Trophoblast cell (in vitro differentiated cells and primary cell): ENCODE data around the gene HCRTR1.
A peak's percentile ranks its signal among the peaks of the same experiment; 100 is the strongest.

ENCODE experiments used
- DNase-seq, 2 donors: peaks; one replicate each; pipeline ENCODE4 v3.0.0-alpha.2; 2016
- H2AFZ ChIP-seq: 2 replicates; pipeline ENCODE4 v1.6.1; 2013; ENCODE audit warnings: low read length, moderate library complexity, mild to moderate bottlenecking; ENCODE audit not compliant: insufficient read depth, poor library complexity
- H2AK5ac ChIP-seq: 2 replicates; pipeline ENCODE4 v1.6.1; 2013; ENCODE audit warnings: mild to moderate bottlenecking, low read length
- H2BK120ac ChIP-seq: 2 replicates; pipeline ENCODE4 v1.6.1; 2013; ENCODE audit warnings: low read length, mild to moderate bottlenecking, moderate library complexity; ENCODE audit not compliant: insufficient read depth, poor library complexity
- H2BK12ac ChIP-seq: 2 replicates; pipeline ENCODE4 v1.6.1; 2013; ENCODE audit warnings: mild to moderate bottlenecking, low read length, moderate library complexity
- H2BK5ac ChIP-seq: 2 replicates; pipeline ENCODE4 v1.6.1; 2013; ENCODE audit warnings: low read length, low read depth, moderate library complexity, mild to moderate bottlenecking; ENCODE audit not compliant: poor library complexity
- H3K14ac ChIP-seq: 2 replicates; pipeline ENCODE4 v1.6.1; 2013; ENCODE audit warnings: mild to moderate bottlenecking, low read length
- H3K18ac ChIP-seq: 2 replicates; pipeline ENCODE4 v1.6.1; 2013; ENCODE audit warnings: mild to moderate bottlenecking, low read length
- H3K23ac ChIP-seq: 2 replicates; pipeline ENCODE4 v1.6.1; 2013; ENCODE audit warnings: low read length
- H3K27ac ChIP-seq: 2 replicates; pipeline ENCODE4 v1.5.1; 2013; ENCODE audit warnings: low read depth, mild to moderate bottlenecking, inconsistent platforms, low read length, moderate library complexity
- H3K27me3 ChIP-seq: 2 replicates; pipeline ENCODE4 v1.6.1; 2013; ENCODE audit warnings: inconsistent platforms, mild to moderate bottlenecking, low read length, moderate library complexity; ENCODE audit not compliant: insufficient read depth
- H3K36me3 ChIP-seq, 2 experiments: 1 replicate in 1 of 2; 2 replicates in 1 of 2; pipeline ENCODE4 v1.6.1; 2013; ENCODE audit warnings: low read length in 2 of 2, mild to moderate bottlenecking in 2 of 2, moderate library complexity in 1 of 2; ENCODE audit not compliant: insufficient read depth in 2 of 2, control insufficient read depth in 1 of 2
- H3K4ac ChIP-seq: 2 replicates; pipeline ENCODE4 v1.6.1; 2013; ENCODE audit warnings: low read depth, mild to moderate bottlenecking, low read length, moderate library complexity
- H3K4me1 ChIP-seq, 2 experiments: 1 replicate in 1 of 2; 2 replicates in 1 of 2; pipeline ENCODE4 v1.6.1; 2013; ENCODE audit warnings: low read length in 2 of 2, mild to moderate bottlenecking in 2 of 2, moderate library complexity in 1 of 2; ENCODE audit not compliant: insufficient read depth in 2 of 2, control insufficient read depth in 1 of 2
- H3K4me2 ChIP-seq: 2 replicates; pipeline ENCODE4 v1.6.1; 2013; ENCODE audit warnings: inconsistent platforms, mild to moderate bottlenecking, low read length, moderate library complexity
- H3K4me3 ChIP-seq: 2 replicates; pipeline ENCODE4 v1.5.1; 2013; ENCODE audit warnings: mild to moderate bottlenecking, low read depth, low read length, inconsistent platforms
- H3K79me1 ChIP-seq: one replicate; pipeline ENCODE4 v1.6.1; 2013; ENCODE audit warnings: low read length
- H3K79me2 ChIP-seq: 2 replicates; pipeline ENCODE4 v1.6.1; 2013; ENCODE audit warnings: low read length, mild to moderate bottlenecking; ENCODE audit not compliant: control insufficient read depth, insufficient read depth, poor library complexity
- H3K9ac ChIP-seq: 2 replicates; pipeline ENCODE4 v1.6.1; 2013; ENCODE audit warnings: mild to moderate bottlenecking, low read length
- H3K9me3 ChIP-seq: 2 replicates; pipeline ENCODE4 v1.6.1; 2013; ENCODE audit warnings: low read depth, mild to moderate bottlenecking, control low read depth, inconsistent platforms, low read length; ENCODE audit not compliant: insufficient read depth
- H4K12ac ChIP-seq: 2 replicates; pipeline ENCODE4 v1.6.1; 2013; ENCODE audit warnings: low read depth, mild to moderate bottlenecking, low read length, moderate library complexity
- H4K8ac ChIP-seq: 2 replicates; pipeline ENCODE4 v1.6.1; 2013; ENCODE audit warnings: low read depth, mild to moderate bottlenecking, low read length, moderate library complexity
- H4K91ac ChIP-seq: one replicate; pipeline ENCODE4 v1.6.1; 2013; ENCODE audit warnings: low read depth, mild to moderate bottlenecking, low read length, moderate library complexity
- WGBS: extraction: QIAGEN DNeasy Blood & Tissue Kit; methylation state at CpG from one replicate; pipeline ENCODE4 v1.1.7; 2013; ENCODE audit warnings: missing lambda C conversion rate; ENCODE audit not compliant: insufficient read length, insufficient coverage; ENCODE audit errors: extremely low coverage; 5-methylcytosine and 5-hydroxymethylcytosine counted together

Gene HCRTR1

DNA sequence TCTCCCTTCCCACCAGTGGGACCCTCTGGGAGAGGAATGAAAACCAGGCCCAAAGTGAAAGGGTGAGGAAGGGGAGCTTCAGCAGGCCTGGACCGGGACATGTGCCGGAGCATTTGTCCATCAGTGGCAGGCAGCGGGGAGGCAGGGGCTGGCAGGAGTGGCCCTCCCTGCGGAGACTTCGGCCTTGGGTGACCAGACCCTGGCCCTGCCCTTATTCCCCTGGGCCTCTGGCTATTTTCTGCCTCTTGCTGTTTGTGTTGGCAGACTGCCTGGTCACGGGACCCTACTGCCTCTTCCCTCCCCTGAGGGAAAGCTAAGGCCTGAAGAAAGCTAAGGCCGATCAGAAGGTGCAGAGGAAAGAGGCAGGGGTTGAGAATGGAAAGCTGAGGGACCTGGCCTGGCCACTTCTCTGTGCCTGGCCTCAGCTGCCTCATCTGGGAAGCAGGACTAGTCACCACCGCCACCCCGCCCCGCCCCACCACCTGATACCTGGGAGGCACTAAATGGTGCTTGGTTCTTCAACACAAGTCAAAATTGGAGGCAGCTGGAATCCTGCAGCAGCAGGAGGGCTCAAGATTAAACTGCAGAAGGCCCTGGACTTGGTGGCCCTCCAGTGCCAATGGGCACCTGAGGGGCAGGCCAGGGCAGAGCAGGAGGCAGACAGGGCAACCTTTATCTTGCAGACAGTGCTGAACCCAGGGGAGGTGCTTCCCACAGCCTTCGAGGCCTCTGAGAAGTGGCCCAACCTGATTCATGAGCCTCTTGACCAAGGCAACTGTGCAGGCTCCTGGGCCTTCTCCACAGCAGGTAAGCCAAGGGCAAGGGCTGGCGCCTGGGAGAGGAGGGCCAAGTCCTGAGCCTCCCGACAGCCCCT lies 33.3 kb upstream of the HCRTR1 start:
- H3K23ac ChIP-seq: no peak overlapping the region
- H2AFZ ChIP-seq: no peak overlapping the region
- no peak overlapping the region for H3K4me3 ChIP-seq
- H4K12ac ChIP-seq: no peak overlapping the region
- H2BK5ac ChIP-seq: no peak overlapping the region
- peak overlapping the region; percentile 7 for H4K91ac ChIP-seq
- peaks cover 64 to 74% of the 10 kb centered on the region in 2 experiments for H3K36me3 ChIP-seq
- H3K79me2 ChIP-seq: peaks cover 14% of the 10 kb centered on the region
- no peak overlapping the region for H2AK5ac ChIP-seq
- peaks cover 41% of the 10 kb centered on the region for H3K79me1 ChIP-seq
- peaks cover 42 to 56% of the 10 kb centered on the region in 2 experiments for H3K4me1 ChIP-seq
- H4K8ac ChIP-seq: no peak overlapping the region
- no peak overlapping the region for H3K9ac ChIP-seq
- peak overlapping the region; percentile 13 for H3K27ac ChIP-seq
- H3K9me3 ChIP-seq: peaks cover 2% of the 10 kb centered on the region
- H3K14ac ChIP-seq: no peak overlapping the region
- no CpG with 5 or more reads among the region's 13 CpGs for WGBS
- H3K18ac ChIP-seq: peak overlapping the region; percentile 18
- no peak overlapping the region for H2BK120ac ChIP-seq
- no peak overlapping the region for H2BK12ac ChIP-seq
- H3K4me2 ChIP-seq: no peak overlapping the region
- DNase-seq: no peak
- H3K4ac ChIP-seq: no peak overlapping the region
- no peaks in the 10 kb centered on the region for H3K27me3 ChIP-seq

DNA sequence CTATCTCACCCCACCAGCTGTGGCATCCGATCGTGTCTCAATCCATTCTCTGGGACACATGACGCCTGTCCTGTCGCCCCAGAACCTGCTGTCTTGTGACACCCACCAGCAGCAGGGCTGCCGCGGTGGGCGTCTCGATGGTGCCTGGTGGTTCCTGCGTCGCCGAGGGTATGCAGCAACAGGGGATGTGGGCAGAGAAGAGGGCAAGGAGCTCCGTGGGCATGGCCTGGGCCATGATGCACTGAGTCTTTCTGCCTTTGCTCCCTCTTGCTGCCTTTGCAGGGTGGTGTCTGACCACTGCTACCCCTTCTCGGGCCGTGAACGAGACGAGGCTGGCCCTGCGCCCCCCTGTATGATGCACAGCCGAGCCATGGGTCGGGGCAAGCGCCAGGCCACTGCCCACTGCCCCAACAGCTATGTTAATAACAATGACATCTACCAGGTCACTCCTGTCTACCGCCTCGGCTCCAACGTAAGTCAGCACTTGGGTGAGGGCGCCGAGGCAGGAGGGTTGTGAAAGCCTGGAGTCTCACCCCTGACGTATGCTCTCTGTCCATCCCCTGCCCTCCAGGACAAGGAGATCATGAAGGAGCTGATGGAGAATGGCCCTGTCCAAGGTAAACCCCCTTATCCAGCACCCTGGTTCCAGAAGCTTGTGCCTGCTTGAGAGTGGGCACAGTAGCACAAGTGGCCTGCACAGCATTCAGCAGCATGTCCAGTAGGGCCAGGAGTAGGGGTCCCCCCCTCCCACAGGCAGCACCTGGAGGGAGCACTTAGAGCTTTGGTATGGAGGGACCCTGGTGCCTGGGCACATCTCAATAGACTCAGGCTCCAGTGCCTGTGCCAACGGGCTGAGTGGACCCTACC lies 32.4 kb upstream of the HCRTR1 start:
- Histone ChIP-seq H3K27ac (peak overlapping the region; percentile 6), H3K23ac (no peak overlapping the region), H3K36me3 (peaks cover 62 to 71% of the 10 kb centered on the region in 2 experiments), H4K91ac (no peak overlapping the region), H4K12ac (no peak overlapping the region), H2AFZ (no peak overlapping the region), H3K9ac (no peak overlapping the region), H2BK5ac (no peak overlapping the region), H3K4me2 (no peak overlapping the region), H2BK120ac (no peak overlapping the region), H3K4me1 (peaks cover 34 to 49% of the 10 kb centered on the region in 2 experiments), H3K79me1 (peaks cover 40% of the 10 kb centered on the region), H3K4me3 (no peak overlapping the region), H3K14ac (no peak overlapping the region), H3K27me3 (no peaks in the 10 kb centered on the region), H3K9me3 (peaks cover 2% of the 10 kb centered on the region), H3K4ac (no peak overlapping the region), H4K8ac (no peak overlapping the region), H2BK12ac (no peak overlapping the region), H3K79me2 (peaks cover 11% of the 10 kb centered on the region), H2AK5ac (no peak overlapping the region), H3K18ac (no peak overlapping the region)
- no peak for DNase-seq
- WGBS: no CpG with 5 or more reads among the region's 27 CpGs

DNA sequence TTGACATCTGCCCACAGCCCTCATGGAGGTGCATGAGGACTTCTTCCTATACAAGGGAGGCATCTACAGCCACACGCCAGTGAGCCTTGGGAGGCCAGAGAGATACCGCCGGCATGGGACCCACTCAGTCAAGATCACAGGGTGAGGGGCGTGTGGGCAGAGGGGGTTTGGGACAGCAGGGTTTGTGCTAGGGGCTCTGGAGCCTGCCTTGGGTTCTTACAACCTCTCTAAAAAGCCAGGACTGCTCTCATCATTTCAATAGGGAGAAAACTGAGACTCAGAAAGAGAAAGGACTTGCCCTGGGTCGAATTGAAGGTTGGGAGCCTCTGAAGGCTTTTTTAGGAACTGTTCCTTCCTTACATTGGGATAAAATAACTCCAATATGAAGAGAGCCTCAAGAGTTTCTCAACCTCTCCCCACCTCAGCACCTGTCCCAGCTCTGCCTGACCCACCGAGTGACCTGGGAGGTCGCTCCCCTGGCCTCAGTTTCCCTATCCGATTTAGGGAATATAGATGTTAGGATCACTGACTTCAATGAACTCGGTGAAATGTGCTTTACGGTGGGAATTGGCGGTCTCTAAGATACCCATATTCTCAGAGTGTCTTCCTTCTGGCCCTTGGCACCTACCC lies 31.6 kb upstream of the HCRTR1 start:
- Histone ChIP-seq H2AFZ (no peak overlapping the region), H3K27ac (peak overlapping the region; percentile 3), H3K4me3 (no peak overlapping the region), H2BK12ac (no peak overlapping the region), H3K23ac (no peak overlapping the region), H4K91ac (no peak overlapping the region), H3K79me2 (peaks cover 10% of the 10 kb centered on the region), H3K4me1 (peaks cover 30 to 45% of the 10 kb centered on the region in 2 experiments), H4K8ac (no peak overlapping the region), H3K18ac (no peak overlapping the region), H3K4me2 (no peak overlapping the region), H3K79me1 (peaks cover 37% of the 10 kb centered on the region), H2AK5ac (no peak overlapping the region), H3K27me3 (no peaks in the 10 kb centered on the region), H3K36me3 (peaks cover 62 to 70% of the 10 kb centered on the region in 2 experiments), H2BK5ac (no peak overlapping the region), H2BK120ac (no peak overlapping the region), H3K9ac (no peak overlapping the region), H4K12ac (no peak overlapping the region), H3K4ac (no peak overlapping the region), H3K14ac (no peak overlapping the region), H3K9me3 (peaks cover 2% of the 10 kb centered on the region)
- WGBS: no CpG with 5 or more reads among the region's 11 CpGs
- no peak for DNase-seq
